Retinal pigment epithelial cell (primary cell): ENCODE results near the gene STARD10.

ENCODE experiments used
- DNase-seq: peaks from one replicate; pipeline ENCODE4 v3.0.0-alpha.2; 2010; ENCODE audit warnings: low read depth
- H3K4me3 ChIP-seq: 2 replicates; pipeline ENCODE4 v1.5.1; 2011; ENCODE audit warnings: mild to moderate bottlenecking, low read length, control low read depth, moderate library complexity
- CTCF ChIP-seq: conservative IDR thresholded peaks from 2 replicates; pipeline ENCODE4 v1.5.1; 2011; ENCODE audit warnings: low read depth, low read length, control low read depth, inconsistent platforms

Gene STARD10

DNA sequence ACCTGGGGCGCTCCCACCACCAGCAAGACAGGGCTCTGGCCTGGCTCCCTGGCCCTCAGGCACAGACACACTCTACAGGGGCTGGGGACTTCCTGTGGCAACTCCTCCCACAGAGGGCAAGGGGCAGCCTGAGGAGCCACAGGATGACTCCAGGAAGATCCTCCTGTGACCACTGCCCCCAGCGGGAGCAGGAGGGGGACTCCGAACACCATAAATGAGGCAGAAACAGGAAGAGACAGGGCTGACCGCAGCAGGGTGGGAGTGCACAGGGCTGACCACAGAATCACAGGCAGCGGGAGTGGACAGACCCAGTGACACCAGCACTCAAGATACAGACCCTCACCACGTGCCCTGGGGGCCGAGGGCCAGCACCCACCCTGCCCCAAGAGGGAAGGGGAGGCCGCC lies 52.4 kb downstream of the STARD10 start:
- H3K4me3 ChIP-seq = no peak overlapping the region
- TF ChIP-seq CTCF = no peak
- no peak for DNase-seq

GRCh38 chr11:72740562-72741428 lies 53.1 kb downstream of the STARD10 start:
- no peak for TF ChIP-seq CTCF
- no peak overlapping the region for H3K4me3 ChIP-seq
- DNase-seq = no peak

- no peak for TF ChIP-seq CTCF
- no peak for DNase-seq
- H3K4me3 ChIP-seq = no peak overlapping the region
Observed at GRCh38 chr11:72740060-72740424, 53.8 kb downstream of the STARD10 start.

GRCh38 chr11:72739240-72740059 lies 54.4 kb downstream of the STARD10 start:
- TF ChIP-seq CTCF = no peak
- no peak overlapping the region for H3K4me3 ChIP-seq
- DNase-seq = no peak

DNA sequence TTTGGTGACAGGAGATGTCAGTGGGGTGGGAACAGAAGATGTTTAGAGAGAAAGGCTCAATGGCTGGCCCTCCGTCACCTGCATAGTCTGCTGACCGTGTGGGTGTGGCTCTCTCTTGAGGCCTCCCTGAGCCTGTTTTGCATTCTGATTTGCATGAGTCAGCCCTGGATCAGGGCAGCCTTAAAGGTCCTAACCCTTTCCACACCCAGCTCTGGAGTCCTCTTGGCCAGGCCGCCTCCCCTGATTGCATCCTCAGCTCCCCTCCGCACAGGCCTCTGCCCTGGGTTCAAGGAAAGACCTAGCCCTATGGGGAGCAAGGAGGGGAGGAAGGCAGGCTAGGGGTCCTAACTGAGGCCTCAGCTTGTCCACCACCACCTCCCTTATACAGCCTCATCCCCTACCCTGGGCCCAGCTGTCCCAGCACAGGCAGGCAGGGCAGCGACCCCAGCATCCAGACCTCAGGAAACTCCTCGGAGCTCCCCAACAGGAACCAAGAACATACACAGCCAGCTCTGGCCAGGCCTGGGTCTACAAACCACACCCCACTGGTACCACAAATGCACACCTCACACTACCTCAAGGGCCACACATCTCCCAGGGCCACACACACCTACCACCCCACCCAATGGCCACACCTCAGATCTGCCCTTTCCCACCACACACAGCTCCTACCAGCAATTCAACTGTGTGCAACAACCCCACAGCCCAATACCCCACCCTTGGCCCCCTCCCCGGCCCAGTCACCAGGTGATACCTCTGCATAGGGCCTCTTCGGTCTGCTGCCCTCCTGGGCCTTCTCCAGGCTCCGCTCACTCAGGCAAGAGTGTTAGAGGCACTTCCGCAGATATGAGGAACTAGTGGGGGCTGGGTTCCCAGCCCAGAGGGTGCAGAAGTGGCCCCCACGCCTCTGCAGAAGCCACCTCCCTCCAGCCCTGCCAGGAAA lies 55.4 kb downstream of the STARD10 start:
- TF ChIP-seq CTCF = no peak
- no peak for DNase-seq
- no peak overlapping the region for H3K4me3 ChIP-seq

GRCh38 chr11:72737336-72737735 lies 56.5 kb downstream of the STARD10 start:
- DNase-seq = no peak
- no peak overlapping the region for H3K4me3 ChIP-seq
- TF ChIP-seq CTCF = no peak
